Kidney (tissue), 14 donors: ENCODE measurements around the gene RP2. TPM values are rescaled to one million over a fixed set of nuclear protein-coding genes. Genes with fewer than 3 reads are reported as not detected.

ENCODE experiments used
- DNase-seq, 5 donors: peaks; one replicate each; pipeline ENCODE4 v3.0.0-alpha.2; 2013 to 2020
- FAIRE-seq: peaks from 2 replicates; lab custom pipeline; 2012; peaks lifted over from hg19 to GRCh38; lab: Jason Lieb, UNC
- H3K27ac ChIP-seq, 2 donors: one replicate each; pipeline ENCODE4 v1.7.0; 2013; ENCODE audit warnings: low read depth in 2 of 2, low read length in 2 of 2, inconsistent platforms in 1 of 2
- H3K27me3 ChIP-seq: one replicate; pipeline ENCODE4 v1.7.1; 2013; ENCODE audit warnings: low read length, inconsistent platforms; ENCODE audit not compliant: control insufficient read depth, insufficient read depth
- H3K36me3 ChIP-seq, 3 donors: one replicate each; pipeline versions ENCODE4 v1.7.0 to v1.7.1; 2013; ENCODE audit warnings: low read length in 3 of 3, control low read depth in 1 of 3, inconsistent platforms in 1 of 3; ENCODE audit not compliant: insufficient read depth in 3 of 3, control insufficient read depth in 2 of 3
- H3K4me1 ChIP-seq, 3 donors: one replicate each; pipeline versions ENCODE4 v1.7.0 to v1.7.1; 2013; ENCODE audit warnings: low read length in 3 of 3, inconsistent platforms in 1 of 3, low read depth in 1 of 3; ENCODE audit not compliant: control insufficient read depth in 2 of 3, insufficient read depth in 2 of 3
- H3K4me3 ChIP-seq, 3 donors: one replicate each; pipeline versions ENCODE4 v1.7.0 to v1.8.1; 2013; ENCODE audit warnings: low read length in 3 of 3, control low read depth in 1 of 3, inconsistent platforms in 1 of 3
- H3K9ac ChIP-seq, 3 donors: one replicate each; pipeline versions ENCODE4 v1.7.0 to v1.7.1; 2013; ENCODE audit warnings: low read length in 3 of 3, control low read depth in 1 of 3, inconsistent platforms in 1 of 3
- H3K9me3 ChIP-seq, 3 donors: one replicate each; pipeline versions ENCODE4 v1.7.0 to v1.7.1; 2013; ENCODE audit warnings: low read length in 3 of 3, control low read depth in 1 of 3, inconsistent platforms in 1 of 3; ENCODE audit not compliant: control insufficient read depth in 2 of 3, insufficient read depth in 1 of 3
- CTCF ChIP-seq: IDR thresholded peaks from 3 replicates; pipeline ENCODE4 v1.5.1; 2012; ENCODE audit warnings: mild to moderate bottlenecking, moderate library complexity, borderline replicate concordance; ENCODE audit not compliant: insufficient read depth; ENCODE audit errors: extremely low read depth
- intact Hi-C: fragments of 100-400 bp; cut with DNase I; formaldehyde crosslinking; loops from one replicate; pipeline ENCODE4 v1.11.1; 2022
- polyA plus RNA-seq: library from polyadenylated mRNA; stranded (reverse); fragments of 350-450 nt; fragmentation: Illumina TruSeq; extraction: RNeasy Lipid Tissue Mini Kit (QIAGEN cat#74804); gene quantifications from one replicate; pipeline ENCODE4 v1.2.3, GENCODE V29; 2014; ENCODE audit warnings: low read depth, low replicate concordance; ENCODE audit not compliant: insufficient read depth
- total RNA-seq: library from RNA; stranded (reverse); fragmentation: NEBNext Ultra II Directional; extraction: Animal tissue kit (Norgen Biotek cat#: 25700); gene quantifications from one replicate; pipeline ENCODE4 v1.2.1, GENCODE V29; 2021
- donor health status: control.
- donor health status: control.
- donor health status: control.
- donor health status: control.
- donor health status: control.
- donor health status: DM: yes; HTN: yes; CAD: no.
- donor health status: Normal renal cell carcinoma (clear cell type).

RP2 gene
- total and polyA plus RNA-seq, 2 donors from 2014 or later = 2.8 to 10.0 TPM

- no peaks in the 10 kb centered on the region for H3K27me3 ChIP-seq
- FAIRE-seq (no peak), DNase-seq (no peak)
- intact Hi-C loops = no loop called here
- no peak overlapping the region for H3K4me3 ChIP-seq
- no peak for TF ChIP-seq CTCF
- no peaks in the 10 kb centered on the region for H3K4me1 ChIP-seq
- no peaks in the 10 kb centered on the region for H3K36me3 ChIP-seq
- H3K9me3 ChIP-seq = no peaks in the 10 kb centered on the region
- H3K27ac ChIP-seq = no peak overlapping the region
- H3K9ac ChIP-seq = no peak overlapping the region
These were observed 13.9 kb downstream of the RP2 start for GRCh38 chrX:46850771-46851170.

GRCh38 chrX:46856483-46856882, 19.6 kb downstream of the RP2 start:
- Histone ChIP-seq H3K9ac (no peak overlapping the region), H3K36me3 (no peaks in the 10 kb centered on the region), H3K4me1 (no peaks in the 10 kb centered on the region), H3K27me3 (no peaks in the 10 kb centered on the region), H3K9me3 (no peaks in the 10 kb centered on the region), H3K4me3 (no peak overlapping the region), H3K27ac (no peak overlapping the region)
- DNase-seq (no peak), FAIRE-seq (no peak)
- no peak for TF ChIP-seq CTCF
- intact Hi-C loops = no loop called here

GRCh38 chrX:46860557-46860956, 23.7 kb downstream of the RP2 start:
- H3K4me1 ChIP-seq = no peaks in the 10 kb centered on the region
- no peak overlapping the region for H3K9ac ChIP-seq
- H3K36me3 ChIP-seq = no peaks in the 10 kb centered on the region
- intact Hi-C loops = no loop called here
- no peak for FAIRE-seq
- no peaks in the 10 kb centered on the region for H3K9me3 ChIP-seq
- no peak for TF ChIP-seq CTCF
- no peaks in the 10 kb centered on the region for H3K27me3 ChIP-seq
- H3K27ac ChIP-seq = no peak overlapping the region
- no peak for DNase-seq
- no peak overlapping the region for H3K4me3 ChIP-seq

- H3K36me3 ChIP-seq = no peaks in the 10 kb centered on the region
- DNase-seq (no peak), FAIRE-seq (no peak)
- H3K27me3 ChIP-seq = no peaks in the 10 kb centered on the region
- H3K4me1 ChIP-seq = no peaks in the 10 kb centered on the region
- no peak for TF ChIP-seq CTCF
- H3K4me3 ChIP-seq = no peak overlapping the region
- no peak overlapping the region for H3K9ac ChIP-seq
- H3K27ac ChIP-seq = no peak overlapping the region
- intact Hi-C loops = no loop called here
- no peaks in the 10 kb centered on the region for H3K9me3 ChIP-seq
These were observed 26.2 kb downstream of the RP2 start for GRCh38 chrX:46863072-46863471.
